Lower leg skin (tissue), 3 donors: ENCODE measurements around the gene PDE4DIP.
"Not testable (repeated sequence)": the region's sequence is repeated elsewhere in the genome, so short reads cannot be mapped to it uniquely, and the experiment has no call there.

Experiments used
- CTCF ChIP-seq, 3 donors: fragments of 450-650 bp; IDR thresholded peaks; one replicate each; pipeline ENCODE4 v1.5.1; 2016; ENCODE audit warnings: antibody characterized with exemption in 3 of 3, mild to moderate bottlenecking in 3 of 3, moderate library complexity in 2 of 3
- POLR2A ChIP-seq, 2 donors: fragments of 450-650 bp; IDR thresholded peaks; one replicate each; pipeline ENCODE4 v1.6.1; 2016 to 2017; ENCODE audit warnings: antibody characterized with exemption in 2 of 2, mild to moderate bottlenecking in 1 of 2, moderate library complexity in 1 of 2

- not testable (repeated sequence) for TF ChIP-seq CTCF, POLR2A (IDR thresholded peaks at IDR 0.05)
Observed at GRCh38 chr1:148894360-148895352, 50.4 kb downstream of the PDE4DIP start.
